Astrocyte (in vitro differentiated cells and primary cell): ENCODE results near the gene P4HA3.

Experiments used
- EZH2 ChIP-seq: IDR thresholded peaks from 2 replicates; pipeline ENCODE4 v1.6.1; 2012; ENCODE audit warnings: mild to moderate bottlenecking, low read length, inconsistent platforms; ENCODE audit not compliant: insufficient read depth
- TF ChIP-seq, protein P1 (sequence below): IDR thresholded peaks from 2 replicates; pipeline ENCODE4 v1.5.1; 2011; ENCODE audit warnings: low read depth, mild to moderate bottlenecking, inconsistent platforms, low read length, moderate library complexity; ENCODE audit not compliant: insufficient read depth

DNA sequence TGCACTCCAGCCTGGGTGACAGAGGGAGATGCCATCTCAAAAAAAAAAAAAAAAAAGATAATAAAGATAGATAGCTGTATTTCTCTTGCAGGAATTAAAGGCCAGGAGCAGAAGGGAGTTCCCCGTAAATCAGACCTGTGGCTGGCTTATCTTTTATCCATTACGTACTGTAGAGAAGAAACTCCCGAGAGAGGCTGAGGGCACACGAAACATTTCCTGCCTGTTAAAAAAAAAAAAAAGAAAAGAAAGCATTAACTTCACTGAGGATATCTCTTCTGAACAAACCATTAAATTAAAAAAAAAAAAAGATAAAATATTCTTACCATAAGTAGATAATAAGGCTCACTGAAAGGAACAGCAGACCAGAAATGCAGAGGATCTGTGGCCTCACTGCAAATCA is 22.5 kb downstream of the P4HA3 start:
- TF ChIP-seq EZH2, result no peak
- TF ChIP-seq, protein P1, sequence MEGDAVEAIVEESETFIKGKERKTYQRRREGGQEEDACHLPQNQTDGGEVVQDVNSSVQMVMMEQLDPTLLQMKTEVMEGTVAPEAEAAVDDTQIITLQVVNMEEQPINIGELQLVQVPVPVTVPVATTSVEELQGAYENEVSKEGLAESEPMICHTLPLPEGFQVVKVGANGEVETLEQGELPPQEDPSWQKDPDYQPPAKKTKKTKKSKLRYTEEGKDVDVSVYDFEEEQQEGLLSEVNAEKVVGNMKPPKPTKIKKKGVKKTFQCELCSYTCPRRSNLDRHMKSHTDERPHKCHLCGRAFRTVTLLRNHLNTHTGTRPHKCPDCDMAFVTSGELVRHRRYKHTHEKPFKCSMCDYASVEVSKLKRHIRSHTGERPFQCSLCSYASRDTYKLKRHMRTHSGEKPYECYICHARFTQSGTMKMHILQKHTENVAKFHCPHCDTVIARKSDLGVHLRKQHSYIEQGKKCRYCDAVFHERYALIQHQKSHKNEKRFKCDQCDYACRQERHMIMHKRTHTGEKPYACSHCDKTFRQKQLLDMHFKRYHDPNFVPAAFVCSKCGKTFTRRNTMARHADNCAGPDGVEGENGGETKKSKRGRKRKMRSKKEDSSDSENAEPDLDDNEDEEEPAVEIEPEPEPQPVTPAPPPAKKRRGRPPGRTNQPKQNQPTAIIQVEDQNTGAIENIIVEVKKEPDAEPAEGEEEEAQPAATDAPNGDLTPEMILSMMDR, result no peak
